Spinal cord (tissue), 10 donors: ENCODE data around the gene FGD2. TPM values are rescaled to one million over a fixed set of nuclear protein-coding genes. Genes with fewer than 3 reads are reported as not detected.
A peak's percentile ranks its signal among the peaks of the same experiment; 100 is the strongest.
"Not testable (repeated sequence)": the region's sequence is repeated elsewhere in the genome, so short reads cannot be mapped to it uniquely, and the experiment has no call there.

Source experiments
- DNase-seq, 6 donors: peaks; one replicate each; pipeline versions ENCODE4 v3.0.0 to v3.0.0-alpha.2; 2013 to 2015; ENCODE audit warnings: low spot score in 6 of 6, low read depth in 4 of 6
- H3K27ac ChIP-seq: one replicate; pipeline ENCODE4 v1.5.1; 2013; ENCODE audit warnings: low read depth, low read length, control low read depth
- H3K27me3 ChIP-seq: one replicate; pipeline ENCODE4 v1.6.1; 2013; ENCODE audit warnings: low read length; ENCODE audit not compliant: control insufficient read depth, insufficient read depth
- H3K36me3 ChIP-seq: one replicate; pipeline ENCODE4 v1.6.1; 2013; ENCODE audit warnings: low read length; ENCODE audit not compliant: control insufficient read depth, insufficient read depth
- H3K4me1 ChIP-seq: one replicate; pipeline ENCODE4 v1.6.1; 2013; ENCODE audit warnings: low read length; ENCODE audit not compliant: control insufficient read depth, insufficient read depth
- H3K4me3 ChIP-seq: one replicate; pipeline ENCODE4 v1.5.1; 2013; ENCODE audit warnings: low read depth, low read length, control low read depth
- H3K9me3 ChIP-seq: one replicate; pipeline ENCODE4 v1.6.1; 2013; ENCODE audit warnings: low read length; ENCODE audit not compliant: control insufficient read depth, insufficient read depth
- WGBS: methylation state at CpG from one replicate; pipeline ENCODE4 v1.1.5; 2013; ENCODE audit warnings: missing lambda C conversion rate; ENCODE audit not compliant: insufficient coverage; 5-methylcytosine and 5-hydroxymethylcytosine counted together
- polyA plus RNA-seq, 2 donors: library from polyadenylated mRNA; unstranded; fragments of 120-200 nt; gene quantifications; one replicate each; pipeline ENCODE4 v1.2.1, GENCODE V29; 2013; ENCODE audit not compliant: insufficient read length in 2 of 2
- total RNA-seq, 2 donors: library from RNA; depleted of rRNA in 1 of 2; stranded (reverse); fragments of 120-200 nt in 1 of 2; fragments of >200 nt in 1 of 2; gene quantifications; one replicate each; pipeline versions ENCODE4 v1.2.3 to v1.2.4, GENCODE V29; 2013 to 2014
- donor health status: healthy.

Gene FGD2
- total and polyA plus RNA-seq, 4 donors: 5.5 to 9.6 (median 7.6) TPM

DNA sequence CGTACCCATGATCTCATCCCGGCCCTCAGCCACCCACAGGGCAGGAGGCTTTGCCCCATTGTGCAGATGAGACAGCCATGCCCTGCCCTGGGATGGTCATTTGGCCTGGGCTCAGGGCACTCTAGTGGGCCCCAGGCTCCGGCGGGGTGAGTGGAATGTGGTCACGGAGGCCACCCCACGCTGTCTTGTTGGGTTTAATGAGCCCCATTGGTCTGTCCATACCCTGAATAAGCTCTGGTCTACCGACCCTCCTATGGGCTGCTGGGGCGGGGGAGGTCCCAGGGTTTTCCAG lies 50.6 kb downstream of the FGD2 start:
- H3K4me1 ChIP-seq: peaks cover 25% of the 10 kb centered on the region
- DNase-seq: no peak
- H3K9me3 ChIP-seq: no peaks in the 10 kb centered on the region
- H3K36me3 ChIP-seq: peaks cover 2% of the 10 kb centered on the region
- H3K4me3 ChIP-seq: no peak overlapping the region
- H3K27ac ChIP-seq: no peak overlapping the region
- H3K27me3 ChIP-seq: no peaks in the 10 kb centered on the region
- 79% methylated on average over 8 of the region's 8 CpGs for WGBS

DNA sequence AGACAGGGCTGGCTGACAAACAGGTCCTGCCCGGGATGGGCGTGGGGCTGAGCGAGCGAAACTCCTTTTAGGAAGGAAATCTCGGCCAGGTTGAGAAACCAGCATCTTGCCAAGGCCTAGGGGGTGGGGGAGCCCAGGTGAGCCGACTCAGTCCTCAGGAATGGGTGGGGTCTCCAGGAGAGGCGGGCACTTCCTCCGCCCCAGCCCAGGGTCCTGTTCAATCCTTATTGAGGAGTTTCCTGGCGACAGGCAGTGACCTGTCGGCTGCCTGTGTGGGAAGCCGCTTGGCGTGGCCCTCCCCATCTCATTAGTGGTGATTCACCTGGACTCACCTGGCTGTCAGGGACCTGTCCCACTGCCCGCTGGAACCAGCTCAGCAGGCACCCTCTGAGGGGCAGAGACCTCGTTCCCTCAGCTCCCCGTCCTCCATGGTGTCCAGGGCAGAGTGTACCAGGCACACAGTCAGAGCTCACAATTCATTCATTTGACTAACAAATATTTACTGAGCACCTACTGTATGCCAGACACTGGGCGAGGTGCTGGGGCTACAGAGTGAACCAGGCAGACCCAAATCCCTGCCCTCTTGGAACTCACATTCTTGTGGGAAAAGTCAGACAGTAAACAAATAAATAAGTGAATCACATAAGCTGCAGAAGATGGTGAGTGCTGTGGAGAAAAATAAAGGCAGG lies 51.1 kb downstream of the FGD2 start:
- 78% methylated on average over 15 of the region's 16 CpGs for WGBS
- Histone ChIP-seq H3K36me3 (peaks cover 2% of the 10 kb centered on the region), H3K4me3 (no peak overlapping the region)

DNA sequence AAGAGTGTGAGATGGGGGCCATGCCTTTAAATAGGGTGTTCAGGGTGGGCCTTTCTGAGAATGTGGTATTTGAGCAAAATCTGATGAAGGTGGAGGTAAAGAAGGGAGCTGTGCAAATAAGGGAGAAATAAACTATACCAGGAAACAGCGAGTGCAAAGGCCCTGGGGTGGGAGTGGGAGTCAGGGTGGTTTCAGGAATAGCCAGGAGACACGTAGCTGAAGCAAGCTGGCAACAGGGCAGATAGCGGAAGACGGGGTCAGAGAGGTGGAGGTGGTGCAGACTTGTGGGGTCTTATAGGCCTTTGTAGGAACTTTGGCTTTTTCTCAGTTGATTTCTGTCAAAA lies 51.6 kb downstream of the FGD2 start:
- Histone ChIP-seq H3K4me1 (peaks cover 21% of the 10 kb centered on the region), H3K9me3 (no peaks in the 10 kb centered on the region), H3K27ac (no peak overlapping the region), H3K4me3 (no peak overlapping the region), H3K27me3 (no peaks in the 10 kb centered on the region), H3K36me3 (peaks cover 2% of the 10 kb centered on the region)
- 96% methylated on average over 3 of the region's 4 CpGs for WGBS
- no peak for DNase-seq

More for the DNA sequence above, 51.1 kb downstream of the FGD2 start:
- no peak overlapping the region for H3K27ac ChIP-seq
- no peaks in the 10 kb centered on the region for H3K9me3 ChIP-seq
- no peaks in the 10 kb centered on the region for H3K27me3 ChIP-seq
- DNase-seq: no peak
- H3K4me1 ChIP-seq: peaks cover 23% of the 10 kb centered on the region

DNA sequence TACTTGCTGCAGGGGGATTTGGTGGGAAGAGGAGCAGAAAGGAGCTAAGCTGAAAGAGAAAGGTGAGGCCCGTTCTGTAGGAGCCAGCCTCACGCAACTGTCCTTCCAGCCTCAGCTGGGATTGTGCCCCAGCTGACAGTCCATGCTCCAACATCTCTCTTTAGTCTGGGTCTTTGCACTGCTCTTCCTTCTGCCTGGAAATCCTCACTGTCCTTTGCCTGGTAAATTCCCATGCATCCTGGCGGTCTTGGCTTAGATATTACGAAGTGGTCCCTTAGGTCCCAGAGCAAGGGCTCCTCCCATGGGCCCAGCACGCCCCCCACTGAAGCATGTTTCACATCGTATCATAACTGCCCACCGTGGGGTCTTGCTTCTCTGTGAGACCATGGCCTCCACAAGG lies 52.2 kb downstream of the FGD2 start:
- H3K4me1 ChIP-seq: peaks cover 18% of the 10 kb centered on the region
- H3K27me3 ChIP-seq: no peaks in the 10 kb centered on the region
- peaks cover 2% of the 10 kb centered on the region for H3K36me3 ChIP-seq
- no peak for DNase-seq
- H3K27ac ChIP-seq: no peak overlapping the region
- WGBS: 100% methylated on average over 7 of the region's 7 CpGs
- no peak overlapping the region for H3K4me3 ChIP-seq
- H3K9me3 ChIP-seq: no peaks in the 10 kb centered on the region

DNA sequence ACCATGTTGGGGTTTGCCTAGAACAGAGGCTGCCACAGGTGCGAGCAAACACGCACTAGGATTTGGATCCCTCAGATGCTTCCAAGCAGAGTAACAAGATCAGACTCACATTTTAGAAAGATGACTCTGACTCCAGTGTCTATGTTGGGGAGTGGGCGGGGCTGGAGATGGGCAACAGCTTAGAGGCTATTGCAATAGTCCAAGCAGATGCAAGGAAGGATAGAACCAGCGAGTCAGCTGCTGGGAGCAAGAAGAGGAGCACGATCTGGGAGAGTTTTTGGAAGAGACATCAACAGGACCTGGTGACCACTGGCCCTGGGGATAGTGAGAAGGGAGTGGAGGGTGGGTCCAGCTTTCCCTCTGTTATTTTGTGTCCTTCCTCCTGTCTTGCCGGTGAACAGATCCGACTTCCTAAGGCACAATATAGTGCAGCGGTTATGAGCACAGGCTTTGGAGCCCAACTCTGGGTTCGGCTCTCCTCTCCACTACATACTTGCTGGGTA lies 52.7 kb downstream of the FGD2 start:
- WGBS: 97% methylated on average over 5 of the region's 9 CpGs
- no peak overlapping the region for H3K27ac ChIP-seq

DNA sequence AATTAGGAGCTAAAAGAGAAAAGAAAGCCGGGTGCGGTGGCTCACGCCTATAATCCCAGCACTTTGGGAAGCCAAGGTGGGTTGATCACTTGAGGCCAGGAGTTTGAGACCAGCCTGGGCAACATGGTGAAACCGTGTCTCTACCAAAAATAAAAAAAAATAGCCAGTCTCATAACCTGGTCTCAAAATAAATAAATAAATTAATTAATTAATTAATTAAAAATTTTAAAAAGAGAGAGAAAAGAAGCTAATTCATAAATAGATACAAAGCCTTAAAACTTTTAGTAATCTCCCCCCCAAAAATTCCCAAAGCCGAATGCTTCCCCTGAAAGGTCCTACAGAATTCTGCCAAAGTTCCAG lies 53.5 kb downstream of the FGD2 start:
- H3K36me3 ChIP-seq, H3K4me3 ChIP-seq, DNase-seq, H3K27me3 ChIP-seq, H3K9me3 ChIP-seq, H3K27ac ChIP-seq: not testable (repeated sequence)
- peaks cover 18% of the 10 kb centered on the region for H3K4me1 ChIP-seq
- WGBS: 33% methylated on average over 1 of the region's 5 CpGs

More for the DNA sequence above, 52.7 kb downstream of the FGD2 start:
- DNase-seq: no peak
- H3K36me3 ChIP-seq: peaks cover 2% of the 10 kb centered on the region
- peaks cover 18% of the 10 kb centered on the region for H3K4me1 ChIP-seq
- no peaks in the 10 kb centered on the region for H3K27me3 ChIP-seq
- no peak overlapping the region for H3K4me3 ChIP-seq
- H3K9me3 ChIP-seq: no peaks in the 10 kb centered on the region

DNA sequence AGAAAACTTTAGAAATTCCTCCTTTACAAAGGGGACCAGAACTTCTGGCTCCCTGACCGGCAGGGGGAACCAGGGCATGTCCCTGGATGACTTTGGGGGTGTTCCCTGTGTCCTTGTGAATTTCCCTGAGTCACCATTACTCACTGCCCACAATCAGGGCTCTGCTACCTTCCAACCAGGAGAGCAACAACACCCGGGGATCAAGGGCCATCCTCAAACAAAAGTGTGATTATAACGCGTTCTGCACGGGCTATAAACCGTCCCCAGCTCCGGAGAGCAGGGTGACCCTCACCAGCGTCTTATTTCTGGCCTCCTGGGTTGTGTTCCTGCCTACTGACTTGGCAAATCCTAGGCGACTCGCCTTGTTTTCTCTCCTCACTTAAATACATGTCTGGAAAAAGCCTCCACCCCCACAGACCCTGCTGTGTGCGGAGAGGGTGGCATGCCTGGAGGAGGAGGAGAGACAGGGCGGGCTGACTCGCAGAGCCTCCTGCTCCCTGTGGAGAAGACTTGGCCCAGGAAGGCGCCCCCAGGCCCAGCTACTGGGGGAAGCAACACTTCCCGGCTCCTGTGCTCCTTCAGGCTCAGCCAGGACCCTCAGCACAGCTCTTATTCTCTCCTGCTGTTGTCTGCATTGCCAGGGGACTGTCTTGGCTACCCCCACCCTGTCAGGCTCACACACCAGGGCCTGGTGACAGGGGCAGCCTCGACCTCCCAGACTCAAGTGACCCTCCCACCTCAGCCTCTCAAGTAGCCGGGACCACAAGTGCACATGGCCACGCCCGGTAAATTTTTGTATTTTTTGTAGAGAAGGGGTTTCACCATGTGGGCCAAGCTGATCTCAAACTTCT lies 54.1 kb downstream of the FGD2 start:
- Histone ChIP-seq H3K27ac (peak overlapping the region; percentile 4), H3K4me3 (no peak overlapping the region), H3K4me1 (peaks cover 18% of the 10 kb centered on the region), H3K9me3 (no peaks in the 10 kb centered on the region), H3K27me3 (no peaks in the 10 kb centered on the region), H3K36me3 (peaks cover 2% of the 10 kb centered on the region)
- peak in 2 of 6 donors; percentile 54 to 66 for DNase-seq
- WGBS: 15% methylated on average over 9 of the region's 19 CpGs

DNA sequence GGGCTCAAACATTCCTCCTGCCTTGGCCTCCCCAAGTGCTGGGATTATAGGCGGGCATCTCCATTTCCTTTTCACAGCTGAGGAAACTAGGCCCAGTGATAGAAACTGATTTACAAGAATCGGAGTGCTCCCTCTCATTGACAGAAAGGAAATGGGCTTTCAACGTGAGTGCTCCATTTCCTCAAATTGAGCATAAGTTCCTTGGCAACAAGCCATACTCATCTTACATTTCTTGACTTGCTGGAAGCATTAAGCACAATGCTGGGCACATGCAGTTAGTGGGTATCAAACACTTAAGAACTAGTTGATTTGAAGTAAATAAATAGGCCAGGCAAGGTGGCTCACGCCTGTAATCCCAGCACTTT lies 54.7 kb downstream of the FGD2 start:
- H3K4me3 ChIP-seq: no peak overlapping the region
- no peak for DNase-seq
- peaks cover 2% of the 10 kb centered on the region for H3K36me3 ChIP-seq
- H3K9me3 ChIP-seq: no peaks in the 10 kb centered on the region
- peaks cover 18% of the 10 kb centered on the region for H3K4me1 ChIP-seq
- 83% methylated on average over 2 of the region's 4 CpGs for WGBS
- no peak overlapping the region for H3K27ac ChIP-seq
- no peaks in the 10 kb centered on the region for H3K27me3 ChIP-seq

DNA sequence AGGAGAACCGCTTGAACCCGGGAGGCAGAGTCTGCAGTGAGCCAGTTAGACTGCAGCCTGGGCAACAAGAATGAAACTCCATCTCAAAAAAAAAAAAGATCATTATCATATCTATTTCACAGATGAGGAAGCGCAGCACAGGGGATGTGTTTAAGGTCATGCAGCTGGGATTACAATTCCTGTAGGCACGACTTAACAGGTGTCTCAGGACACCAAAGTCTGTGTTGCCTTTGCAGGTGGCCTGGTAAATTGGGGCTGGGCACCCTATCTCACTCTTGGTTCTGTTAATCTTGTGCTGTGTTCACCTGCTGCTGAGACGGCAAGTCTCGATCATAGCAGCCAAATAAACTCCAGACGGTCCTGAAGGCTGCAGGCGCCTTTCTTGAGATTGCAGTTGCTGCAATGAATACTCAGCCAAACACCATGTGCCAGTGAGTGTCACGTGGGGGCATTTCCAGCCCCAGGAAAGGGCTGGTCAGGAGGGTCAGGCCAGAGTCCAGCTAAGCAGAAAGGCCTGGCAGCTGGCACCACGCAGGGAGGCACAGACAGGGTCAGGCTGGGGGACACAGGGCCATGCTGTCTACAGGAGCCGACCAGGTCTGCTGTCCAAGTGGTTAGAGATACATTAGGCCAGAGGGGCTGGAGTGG lies 55.8 kb downstream of the FGD2 start:
- no peaks in the 10 kb centered on the region for H3K9me3 ChIP-seq
- H3K4me1 ChIP-seq: peaks cover 18% of the 10 kb centered on the region
- WGBS: 74% methylated on average over 5 of the region's 11 CpGs
- no peak overlapping the region for H3K27ac ChIP-seq
- no peaks in the 10 kb centered on the region for H3K27me3 ChIP-seq
- no peak overlapping the region for H3K4me3 ChIP-seq
- no peak for DNase-seq
- no peaks in the 10 kb centered on the region for H3K36me3 ChIP-seq
